ENCODE measurements around the gene HDGFL3. TPM values are rescaled to one million over a fixed set of nuclear protein-coding genes. Genes with fewer than 3 reads are reported as not detected.
"Not testable (repeated sequence)": the region's sequence is repeated elsewhere in the genome, so short reads cannot be mapped to it uniquely, and the experiment has no call there.

HDGFL3 gene
- 71.6 and 75.2 TPM in 2 replicates for total RNA-seq (2014; rRNA removed; shearing (Covaris generic))

GRCh38 chr15:83207660-83208366, at the start of gene HDGFL3:
Gene HDGFL3, minus strand, starts transcription at chr15:83207823. Its CDS starts 409 bp downstream, at chr15:83207414.
- 0 out of 2 replicates have a peak, but pooled peaks cover 2% of the 10 kb centered on the region for H3K36me3 ChIP-seq
- no peaks in the 10 kb centered on the region for H3K9me3 ChIP-seq (replicated peaks)
- H3K4me3 ChIP-seq: peak within 1 kb of the TSS; percentile 95
- H3K4me1 ChIP-seq: no peaks in the 10 kb centered on the region
- H3K27me3 ChIP-seq: no peaks in the 10 kb centered on the region
- H3K27ac ChIP-seq: peak within 1 kb of the TSS; percentile 79
- peak; percentile 73 to 76 for DNase-seq

GRCh38 chr15:83250781-83251180, 43.2 kb upstream of the HDGFL3 start:
- Histone ChIP-seq H3K27ac (no peak overlapping the region), H3K27me3 (peaks cover 4% of the 10 kb centered on the region; the same call in 1 of the 2 replicates), H3K36me3 (no peaks in the 10 kb centered on the region), H3K4me1 (no peaks in the 10 kb centered on the region), H3K9me3 (replicated peaks) (no peaks in the 10 kb centered on the region), H3K4me3 (no peak overlapping the region)
- DNase-seq: no peak

- H3K4me1 ChIP-seq: no peaks in the 10 kb centered on the region
- no peaks in the 10 kb centered on the region for H3K36me3 ChIP-seq
- H3K27ac ChIP-seq: no peak overlapping the region
- DNase-seq: no peak
- no peak overlapping the region for H3K4me3 ChIP-seq
- no peaks in the 10 kb centered on the region for H3K9me3 ChIP-seq (replicated peaks)
- peaks cover 3% of the 10 kb centered on the region; the same call in 1 of the 2 replicates for H3K27me3 ChIP-seq
These were observed 41.4 kb upstream of the HDGFL3 start for GRCh38 chr15:83249030-83249343.

GRCh38 chr15:83248151-83249029, 40.8 kb upstream of the HDGFL3 start:
- H3K9me3 ChIP-seq (replicated peaks): no peaks in the 10 kb centered on the region
- peak in 1 of 2 experiments; percentile 75 for DNase-seq
- H3K27ac ChIP-seq: no peak overlapping the region
- peaks cover 6% of the 10 kb centered on the region; the same call in 1 of the 2 replicates for H3K27me3 ChIP-seq
- no peaks in the 10 kb centered on the region for H3K4me1 ChIP-seq
- no peak overlapping the region for H3K4me3 ChIP-seq
- no peaks in the 10 kb centered on the region for H3K36me3 ChIP-seq

- H3K4me1 ChIP-seq: no peaks in the 10 kb centered on the region
- H3K36me3 ChIP-seq: no peaks in the 10 kb centered on the region
- H3K9me3 ChIP-seq (replicated peaks): no peaks in the 10 kb centered on the region
- H3K27me3 ChIP-seq: peaks cover 6% of the 10 kb centered on the region; the same call in 1 of the 2 replicates
- no peak overlapping the region for H3K4me3 ChIP-seq
- no peak overlapping the region for H3K27ac ChIP-seq
- no peak for DNase-seq
These were observed 36.0 kb upstream of the HDGFL3 start for GRCh38 chr15:83243634-83244033.

- H3K4me1 ChIP-seq: no peaks in the 10 kb centered on the region
- H3K9me3 ChIP-seq (replicated peaks): no peaks in the 10 kb centered on the region
- H3K27ac ChIP-seq: no peak overlapping the region
- no peaks in the 10 kb centered on the region for H3K36me3 ChIP-seq
- DNase-seq: no peak
- H3K4me3 ChIP-seq: no peak overlapping the region
- no peaks in the 10 kb centered on the region for H3K27me3 ChIP-seq
These were observed 22.6 kb upstream of the HDGFL3 start for GRCh38 chr15:83230242-83230641.

- DNase-seq: no peak
- H3K4me1 ChIP-seq: no peaks in the 10 kb centered on the region
These were observed 17.8 kb upstream of the HDGFL3 start for GRCh38 chr15:83225449-83225848.

GRCh38 chr15:83221781-83222180, 14.2 kb upstream of the HDGFL3 start:
- H3K36me3 ChIP-seq; H3K27ac ChIP-seq; H3K27me3 ChIP-seq; DNase-seq; H3K4me3 ChIP-seq; H3K4me1 ChIP-seq; H3K9me3 ChIP-seq (replicated peaks): not testable (repeated sequence)

More at GRCh38 chr15:83225449-83225848, 17.8 kb upstream of the HDGFL3 start:
- Histone ChIP-seq H3K36me3 (no peaks in the 10 kb centered on the region), H3K9me3 (replicated peaks) (no peaks in the 10 kb centered on the region; the same call in 1 of the 2 replicates), H3K4me3 (peak overlapping the region; percentile 25; the same call in 1 of the 2 replicates), H3K27me3 (no peaks in the 10 kb centered on the region), H3K27ac (no peak overlapping the region)

GRCh38 chr15:83219026-83219425, 11.4 kb upstream of the HDGFL3 start:
- Histone ChIP-seq H3K4me3 (no peak overlapping the region), H3K27ac (no peak overlapping the region), H3K9me3 (replicated peaks) (no peaks in the 10 kb centered on the region; the same call in 1 of the 2 replicates), H3K27me3 (no peaks in the 10 kb centered on the region), H3K4me1 (no peaks in the 10 kb centered on the region), H3K36me3 (no peaks in the 10 kb centered on the region)
- DNase-seq: no peak

- H3K4me1 ChIP-seq: no peaks in the 10 kb centered on the region
- H3K27ac ChIP-seq: no peak overlapping the region
- no peak overlapping the region for H3K4me3 ChIP-seq
- H3K36me3 ChIP-seq: no peaks in the 10 kb centered on the region
- DNase-seq: no peak
- H3K9me3 ChIP-seq (replicated peaks): no peaks in the 10 kb centered on the region
- H3K27me3 ChIP-seq: no peaks in the 10 kb centered on the region
These were observed 7.7 kb upstream of the HDGFL3 start for GRCh38 chr15:83215306-83215705.

GRCh38 chr15:83210619-83211018, 3.0 kb upstream of the HDGFL3 start:
- H3K36me3 ChIP-seq: no peaks in the 10 kb centered on the region

GRCh38 chr15:83209333-83209732, 1.7 kb upstream of the HDGFL3 start:
- H3K9me3 ChIP-seq (replicated peaks): no peaks in the 10 kb centered on the region
- DNase-seq: peak in 1 of 2 experiments; percentile 25
- no peak overlapping the region for H3K27ac ChIP-seq
- H3K4me1 ChIP-seq: no peaks in the 10 kb centered on the region
- H3K36me3 ChIP-seq: no peaks in the 10 kb centered on the region
- H3K27me3 ChIP-seq: no peaks in the 10 kb centered on the region
- H3K4me3 ChIP-seq: no peak overlapping the region

More at GRCh38 chr15:83210619-83211018, 3.0 kb upstream of the HDGFL3 start:
- Histone ChIP-seq H3K4me3 (no peak overlapping the region), H3K4me1 (no peaks in the 10 kb centered on the region), H3K27me3 (no peaks in the 10 kb centered on the region), H3K27ac (no peak overlapping the region), H3K9me3 (replicated peaks) (no peaks in the 10 kb centered on the region)
- DNase-seq: no peak

- H3K27me3 ChIP-seq: no peaks in the 10 kb centered on the region
- DNase-seq: no peak
- H3K9me3 ChIP-seq (replicated peaks): no peaks in the 10 kb centered on the region
- peak overlapping the region; percentile 63 for H3K27ac ChIP-seq
- H3K36me3 ChIP-seq: 0 out of 2 replicates have a peak, but pooled peaks cover 2% of the 10 kb centered on the region
- H3K4me1 ChIP-seq: no peaks in the 10 kb centered on the region
- peak overlapping the region; percentile 95 for H3K4me3 ChIP-seq
These were observed 691 bp upstream of the HDGFL3 start for GRCh38 chr15:83208367-83208661.

GRCh38 chr15:83207009-83207659, 489 bp downstream of the HDGFL3 start:
- DNase-seq: peak; percentile 47 to 52
- Histone ChIP-seq H3K27me3 (no peaks in the 10 kb centered on the region), H3K36me3 (0 out of 2 replicates have a peak, but pooled peaks cover 2% of the 10 kb centered on the region), H3K27ac (peak overlapping the region; percentile 79), H3K4me3 (peak overlapping the region; percentile 95), H3K9me3 (replicated peaks) (no peaks in the 10 kb centered on the region), H3K4me1 (no peaks in the 10 kb centered on the region)

Data from SJCRH30 (cell line).